ENCODE results near the gene PAK2. TPM values are rescaled to one million over a fixed set of nuclear protein-coding genes. Genes with fewer than 3 reads are reported as not detected.
"Not testable (repeated sequence)": the region's sequence is repeated elsewhere in the genome, so short reads cannot be mapped to it uniquely, and the experiment has no call there.

The PAK2 gene
- total RNA-seq, 1 experiment from 2014 or later, result 32.6 TPM

- no peaks in the 10 kb centered on the region for H3K9me3 ChIP-seq (ENCODE audit: low read length)
- TF ChIP-seq EZH2 (IDR thresholded peaks at IDR 0.05; ENCODE audit: low read length, unreplicated experiment) (no peak), EZH2phosphoT487 (IDR thresholded peaks at IDR 0.05; ENCODE audit: borderline replicate concordance, low read length) (no peak)
- TF ChIP-seq, protein P1, sequence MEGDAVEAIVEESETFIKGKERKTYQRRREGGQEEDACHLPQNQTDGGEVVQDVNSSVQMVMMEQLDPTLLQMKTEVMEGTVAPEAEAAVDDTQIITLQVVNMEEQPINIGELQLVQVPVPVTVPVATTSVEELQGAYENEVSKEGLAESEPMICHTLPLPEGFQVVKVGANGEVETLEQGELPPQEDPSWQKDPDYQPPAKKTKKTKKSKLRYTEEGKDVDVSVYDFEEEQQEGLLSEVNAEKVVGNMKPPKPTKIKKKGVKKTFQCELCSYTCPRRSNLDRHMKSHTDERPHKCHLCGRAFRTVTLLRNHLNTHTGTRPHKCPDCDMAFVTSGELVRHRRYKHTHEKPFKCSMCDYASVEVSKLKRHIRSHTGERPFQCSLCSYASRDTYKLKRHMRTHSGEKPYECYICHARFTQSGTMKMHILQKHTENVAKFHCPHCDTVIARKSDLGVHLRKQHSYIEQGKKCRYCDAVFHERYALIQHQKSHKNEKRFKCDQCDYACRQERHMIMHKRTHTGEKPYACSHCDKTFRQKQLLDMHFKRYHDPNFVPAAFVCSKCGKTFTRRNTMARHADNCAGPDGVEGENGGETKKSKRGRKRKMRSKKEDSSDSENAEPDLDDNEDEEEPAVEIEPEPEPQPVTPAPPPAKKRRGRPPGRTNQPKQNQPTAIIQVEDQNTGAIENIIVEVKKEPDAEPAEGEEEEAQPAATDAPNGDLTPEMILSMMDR (conservative IDR thresholded peaks at IDR 0.05; ENCODE audit: low read depth, low read length), result no peak
- CTCF ChIA-PET, result no interaction called here
- no peak for DNase-seq
- H3K27me3 ChIP-seq (ENCODE audit: low read length), result no peaks in the 10 kb centered on the region
- no peaks in the 10 kb centered on the region for H3K36me3 ChIP-seq (ENCODE audit: low read depth, low read length)
- no peaks in the 10 kb centered on the region for H3K4me1 ChIP-seq (ENCODE audit: insufficient read depth, low read length)
- H3F3A ChIP-seq (ENCODE audit: low read length, unreplicated experiment), result no peaks in the 10 kb centered on the region
- no peaks in the 10 kb centered on the region for H3K79me2 ChIP-seq (ENCODE audit: low read length)
- no peak overlapping the region for H3K9ac ChIP-seq (ENCODE audit: low read length)
- no peak overlapping the region for H3K4me3 ChIP-seq (ENCODE audit: low read length)
- intact Hi-C loops (cut with micrococcal nuclease), result no loop called here
- H4K20me1 ChIP-seq (ENCODE audit: low read length), result no peaks in the 10 kb centered on the region
- no peaks in the 10 kb centered on the region for H3K9me2 ChIP-seq (replicated peaks; ENCODE audit: low read length)
- ATAC-seq, result no peak
- H2AFZ ChIP-seq (ENCODE audit: low read length), result no peak overlapping the region
- H3K4me2 ChIP-seq (ENCODE audit: low read length), result no peak overlapping the region
- no peak overlapping the region for H3K27ac ChIP-seq (ENCODE audit: low read length)
- BruUV-seq (replicated peaks), result no TSS peak
- POLR2A ChIA-PET (ENCODE audit: unreplicated experiment), result no interaction called here
These were observed 103.1 kb downstream of the PAK2 start for GRCh38 chr3:196842567-196843434.

- no peak overlapping the region for H3K4me3 ChIP-seq (ENCODE audit: low read length)
- H3K9ac ChIP-seq (ENCODE audit: low read length), result no peak overlapping the region
- no peaks in the 10 kb centered on the region for H3K27me3 ChIP-seq (ENCODE audit: low read length)
- no peak overlapping the region for H3K4me2 ChIP-seq (ENCODE audit: low read length)
- no peaks in the 10 kb centered on the region for H3F3A ChIP-seq (ENCODE audit: low read length, unreplicated experiment)
- POLR2A ChIA-PET (ENCODE audit: unreplicated experiment), result no interaction called here
- no peak for ATAC-seq
- H3K9me3 ChIP-seq (ENCODE audit: low read length), result no peaks in the 10 kb centered on the region
- BruUV-seq (replicated peaks), result no TSS peak
- CTCF ChIA-PET, result no interaction called here
- intact Hi-C loops (cut with micrococcal nuclease), result no loop called here
- TF ChIP-seq EZH2phosphoT487 (IDR thresholded peaks at IDR 0.05; ENCODE audit: borderline replicate concordance, low read length) (no peak), EZH2 (IDR thresholded peaks at IDR 0.05; ENCODE audit: low read length, unreplicated experiment) (no peak)
- TF ChIP-seq, protein P1 (conservative IDR thresholded peaks at IDR 0.05; ENCODE audit: low read depth, low read length), result no peak
- H3K27ac ChIP-seq (ENCODE audit: low read length), result no peak overlapping the region
- no peaks in the 10 kb centered on the region for H3K4me1 ChIP-seq (ENCODE audit: insufficient read depth, low read length)
- no peaks in the 10 kb centered on the region for H3K36me3 ChIP-seq (ENCODE audit: low read depth, low read length)
- no peak for DNase-seq
- H3K9me2 ChIP-seq (replicated peaks; ENCODE audit: low read length), result no peaks in the 10 kb centered on the region
- H2AFZ ChIP-seq (ENCODE audit: low read length), result no peak overlapping the region
- no peaks in the 10 kb centered on the region for H4K20me1 ChIP-seq (ENCODE audit: low read length)
- no peaks in the 10 kb centered on the region for H3K79me2 ChIP-seq (ENCODE audit: low read length)
These were observed 103.9 kb downstream of the PAK2 start for GRCh38 chr3:196843435-196844110.

- POLR2A ChIA-PET (ENCODE audit: unreplicated experiment); DNase-seq; H3K27ac ChIP-seq (ENCODE audit: low read length); H3K4me1 ChIP-seq (ENCODE audit: insufficient read depth, low read length); H2AFZ ChIP-seq (ENCODE audit: low read length); ATAC-seq; H3K4me2 ChIP-seq (ENCODE audit: low read length); H4K20me1 ChIP-seq (ENCODE audit: low read length); H3K9me2 ChIP-seq (replicated peaks; ENCODE audit: low read length); H3K79me2 ChIP-seq (ENCODE audit: low read length); intact Hi-C loops (cut with micrococcal nuclease); H3K4me3 ChIP-seq (ENCODE audit: low read length); CTCF ChIA-PET; H3F3A ChIP-seq (ENCODE audit: low read length, unreplicated experiment); H3K36me3 ChIP-seq (ENCODE audit: low read depth, low read length); BruUV-seq (replicated peaks); H3K27me3 ChIP-seq (ENCODE audit: low read length); H3K9me3 ChIP-seq (ENCODE audit: low read length); H3K9ac ChIP-seq (ENCODE audit: low read length): not testable (repeated sequence)
These were observed 104.9 kb downstream of the PAK2 start for GRCh38 chr3:196844235-196845219.

DNA sequence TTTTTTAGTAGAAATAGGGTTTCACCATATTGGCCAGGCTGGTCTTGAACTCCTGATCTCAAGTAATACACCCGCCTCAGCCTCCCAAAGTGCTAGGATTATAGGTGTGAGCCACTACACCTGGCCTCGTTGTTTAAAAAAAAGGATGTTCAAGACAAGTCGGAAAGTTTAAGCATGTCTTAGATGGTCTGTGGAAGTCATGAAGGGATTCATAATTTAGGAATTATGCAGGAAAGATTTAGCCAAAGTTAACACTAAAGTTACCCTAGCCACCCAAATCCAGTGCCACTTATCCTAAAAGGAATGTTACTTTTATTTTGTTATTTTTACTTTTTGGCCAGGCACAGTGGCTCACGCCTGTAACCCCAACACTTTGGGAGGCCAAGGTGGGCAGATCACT, 108.7 kb downstream of the PAK2 start:
- H3F3A ChIP-seq (ENCODE audit: low read length, unreplicated experiment); POLR2A ChIA-PET (ENCODE audit: unreplicated experiment); H2AFZ ChIP-seq (ENCODE audit: low read length); CTCF ChIA-PET; H3K27me3 ChIP-seq (ENCODE audit: low read length); H4K20me1 ChIP-seq (ENCODE audit: low read length); H3K9ac ChIP-seq (ENCODE audit: low read length); H3K9me2 ChIP-seq (replicated peaks; ENCODE audit: low read length); H3K27ac ChIP-seq (ENCODE audit: low read length); H3K4me3 ChIP-seq (ENCODE audit: low read length); intact Hi-C loops (cut with micrococcal nuclease); ATAC-seq; H3K9me3 ChIP-seq (ENCODE audit: low read length); BruUV-seq (replicated peaks); H3K4me2 ChIP-seq (ENCODE audit: low read length); H3K79me2 ChIP-seq (ENCODE audit: low read length); H3K4me1 ChIP-seq (ENCODE audit: insufficient read depth, low read length); H3K36me3 ChIP-seq (ENCODE audit: low read depth, low read length); DNase-seq: not testable (repeated sequence)
